HL-60 (cell line): ENCODE results near the gene PRRT1.
A peak's percentile ranks its signal among the peaks of the same experiment; 100 is the strongest.

Source experiments
- DNase-seq, 2 experiments: peaks; one replicate each; pipeline ENCODE4 v3.0.0-alpha.2; 2010 to 2020; ENCODE audit warnings: low read depth in 1 of 2, low spot score in 1 of 2
- H3K27ac ChIP-seq: fragments of 250-450 bp; sonication (Bioruptor Pico); replicated peaks from 2 replicates; pipeline ENCODE4 v1.5.1; 2020; ENCODE audit warnings: mild to moderate bottlenecking, moderate library complexity
- H3K27me3 ChIP-seq: fragments of 250-450 bp; sonication (Bioruptor Pico); 2 replicates; pipeline ENCODE4 v1.5.1; 2021; ENCODE audit warnings: mild to moderate bottlenecking, moderate library complexity; ENCODE audit not compliant: insufficient read depth, poor library complexity, severe bottlenecking
- H3K4me3 ChIP-seq: replicated peaks from 2 replicates; pipeline ENCODE4 v1.5.1; 2011; ENCODE audit warnings: mild to moderate bottlenecking, control low read depth, low read length; ENCODE audit not compliant: insufficient read depth
- CTCF ChIP-seq: IDR thresholded peaks from one replicate; pipeline ENCODE4 v1.5.1; 2011; ENCODE audit warnings: low read length, control low read depth, inconsistent platforms; ENCODE audit not compliant: insufficient read depth
- GABPA ChIP-seq: IDR thresholded peaks from 2 replicates; pipeline ENCODE4 v1.6.1; 2012; ENCODE audit warnings: low read depth
- POLR2AphosphoS5 ChIP-seq: IDR thresholded peaks from 2 replicates; pipeline ENCODE4 v1.6.1; 2012; ENCODE audit warnings: low read depth
- SPI1 ChIP-seq: IDR thresholded peaks from 2 replicates; pipeline ENCODE4 v1.6.1; 2012; ENCODE audit warnings: low read depth, mild to moderate bottlenecking, borderline replicate concordance
- TF ChIP-seq, protein P1 (sequence below): IDR thresholded peaks from 2 replicates; pipeline ENCODE4 v1.6.1; 2012; ENCODE audit warnings: low read depth; ENCODE audit not compliant: insufficient replicate concordance

Gene PRRT1

GRCh38 chr6:32190911-32191677 lies 39.4 kb upstream of the PRRT1 start:
- TF ChIP-seq POLR2AphosphoS5, result no peak
- TF ChIP-seq, protein P1, sequence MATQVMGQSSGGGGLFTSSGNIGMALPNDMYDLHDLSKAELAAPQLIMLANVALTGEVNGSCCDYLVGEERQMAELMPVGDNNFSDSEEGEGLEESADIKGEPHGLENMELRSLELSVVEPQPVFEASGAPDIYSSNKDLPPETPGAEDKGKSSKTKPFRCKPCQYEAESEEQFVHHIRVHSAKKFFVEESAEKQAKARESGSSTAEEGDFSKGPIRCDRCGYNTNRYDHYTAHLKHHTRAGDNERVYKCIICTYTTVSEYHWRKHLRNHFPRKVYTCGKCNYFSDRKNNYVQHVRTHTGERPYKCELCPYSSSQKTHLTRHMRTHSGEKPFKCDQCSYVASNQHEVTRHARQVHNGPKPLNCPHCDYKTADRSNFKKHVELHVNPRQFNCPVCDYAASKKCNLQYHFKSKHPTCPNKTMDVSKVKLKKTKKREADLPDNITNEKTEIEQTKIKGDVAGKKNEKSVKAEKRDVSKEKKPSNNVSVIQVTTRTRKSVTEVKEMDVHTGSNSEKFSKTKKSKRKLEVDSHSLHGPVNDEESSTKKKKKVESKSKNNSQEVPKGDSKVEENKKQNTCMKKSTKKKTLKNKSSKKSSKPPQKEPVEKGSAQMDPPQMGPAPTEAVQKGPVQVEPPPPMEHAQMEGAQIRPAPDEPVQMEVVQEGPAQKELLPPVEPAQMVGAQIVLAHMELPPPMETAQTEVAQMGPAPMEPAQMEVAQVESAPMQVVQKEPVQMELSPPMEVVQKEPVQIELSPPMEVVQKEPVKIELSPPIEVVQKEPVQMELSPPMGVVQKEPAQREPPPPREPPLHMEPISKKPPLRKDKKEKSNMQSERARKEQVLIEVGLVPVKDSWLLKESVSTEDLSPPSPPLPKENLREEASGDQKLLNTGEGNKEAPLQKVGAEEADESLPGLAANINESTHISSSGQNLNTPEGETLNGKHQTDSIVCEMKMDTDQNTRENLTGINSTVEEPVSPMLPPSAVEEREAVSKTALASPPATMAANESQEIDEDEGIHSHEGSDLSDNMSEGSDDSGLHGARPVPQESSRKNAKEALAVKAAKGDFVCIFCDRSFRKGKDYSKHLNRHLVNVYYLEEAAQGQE, result no peak
- TF ChIP-seq GABPA, result no peak
- no peak for TF ChIP-seq SPI1
- no peak for TF ChIP-seq CTCF
- peak overlapping the region; percentile 71 for H3K4me3 ChIP-seq
- H3K27me3 ChIP-seq, result no peaks in the 10 kb centered on the region
- DNase-seq, result no peak
- peak overlapping the region; percentile 95 for H3K27ac ChIP-seq

DNA sequence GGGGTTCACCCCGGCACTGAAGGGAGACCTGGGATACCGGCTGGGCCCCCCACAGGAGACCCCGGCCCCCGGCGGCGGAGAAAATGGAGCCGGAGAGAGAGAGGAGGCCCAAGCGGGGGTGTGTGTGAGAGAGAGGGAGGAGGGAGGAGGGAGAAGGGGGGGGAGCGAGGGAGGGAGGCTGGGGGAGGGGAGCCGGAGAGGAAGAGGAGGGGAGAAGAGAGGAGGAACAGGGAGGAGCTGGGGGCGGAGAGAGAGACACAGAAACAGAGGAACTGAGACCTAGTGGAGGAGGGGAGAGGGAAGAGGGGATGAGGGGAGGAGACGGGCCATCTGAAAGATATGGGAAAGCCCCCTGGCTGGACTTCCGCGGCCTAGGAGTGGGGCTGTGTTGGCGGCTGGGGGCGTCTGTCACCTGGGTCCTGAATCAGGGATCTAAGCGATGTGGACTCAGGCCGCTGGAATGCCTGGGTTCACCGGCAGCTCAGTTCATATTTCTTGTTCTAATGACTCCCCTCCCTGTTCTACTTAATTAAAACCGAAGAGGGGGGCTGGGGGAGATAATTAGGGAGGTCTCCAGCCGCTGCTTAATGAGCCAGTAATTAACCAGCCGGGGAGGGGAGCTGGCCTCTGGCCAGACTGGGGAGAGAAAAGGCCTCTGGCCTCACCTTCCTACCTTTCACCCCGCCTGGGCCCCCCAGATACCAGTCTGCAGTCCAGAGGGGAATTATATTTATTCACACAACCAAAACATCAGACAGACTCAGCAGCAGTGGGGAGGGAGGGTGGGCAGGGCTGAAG lies 38.5 kb upstream of the PRRT1 start, which contains the start of gene PBX2:
Gene PBX2, minus strand, starts transcription at position 149 of the 798 bp plus-strand sequence. CDS start 287 bp downstream, outside the sequence.
- Histone ChIP-seq H3K4me3 (peak within 1 kb of the TSS; percentile 71), H3K27ac (peak within 1 kb of the TSS; percentile 95), H3K27me3 (no peaks in the 10 kb centered on the region)
- no peak for TF ChIP-seq CTCF
- peak; percentile 30; the same call in 1 of the 2 replicates for TF ChIP-seq POLR2AphosphoS5
- TF ChIP-seq SPI1, result peak; percentile 76
- TF ChIP-seq, protein P1, result no peak
- no peak for TF ChIP-seq GABPA
- DNase-seq, result peak; percentile 93 to 94

DNA sequence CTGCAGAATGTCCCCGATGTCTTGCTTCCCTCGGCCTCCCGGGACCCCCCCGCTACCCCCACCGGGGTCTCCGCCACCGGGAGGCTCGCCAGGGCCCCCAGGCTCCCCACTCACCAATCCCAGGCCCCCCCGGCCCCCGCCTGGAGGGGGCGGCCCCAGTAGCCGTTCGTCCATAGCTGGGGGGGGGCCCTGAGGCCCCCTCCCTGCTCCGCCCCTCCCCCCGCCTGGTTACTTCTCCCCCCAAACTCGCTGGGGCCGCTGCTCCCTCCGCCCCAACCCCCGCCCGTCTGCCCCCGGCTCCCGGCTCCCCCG lies 38.0 kb upstream of the PRRT1 start:
- H3K27me3 ChIP-seq, result no peaks in the 10 kb centered on the region
- peak overlapping the region; percentile 71 for H3K4me3 ChIP-seq
- TF ChIP-seq, protein P1, result no peak
- TF ChIP-seq POLR2AphosphoS5 (no peak), SPI1 (no peak), GABPA (no peak), CTCF (no peak)
- peak overlapping the region; percentile 95 for H3K27ac ChIP-seq
- no peak for DNase-seq
